ENCODE data around the gene KCND1.

KCND1 gene

GRCh38 chrX:48971249-48972219 lies at the start of gene KCND1:
KCND1 (minus strand) TSS chrX:48971844; CDS start chrX:48970271, 1,573 bp downstream.
- peak within 1 kb of the TSS; percentile 40 for H3K4me3 Mint-ChIP-seq
- DNase-seq = peak; percentile 37
- no peaks in the 10 kb centered on the region for H3K9me3 Mint-ChIP-seq
- H3K27me3 Mint-ChIP-seq = peaks cover 37% of the 10 kb centered on the region
- H3K4me1 Mint-ChIP-seq (ENCODE audit: low read depth) = peaks cover 15% of the 10 kb centered on the region
- H3K36me3 Mint-ChIP-seq (ENCODE audit: low read depth) = peaks cover 19% of the 10 kb centered on the region
- no peak within 1 kb of the TSS for H3K27ac Mint-ChIP-seq

- Mint-ChIP-seq H3K4me1 (ENCODE audit: low read depth) (peaks cover 1% of the 10 kb centered on the region), H3K27ac (no peak overlapping the region), H3K9me3 (no peaks in the 10 kb centered on the region), H3K4me3 (no peak overlapping the region), H3K36me3 (ENCODE audit: low read depth) (peaks cover under 1% of the 10 kb centered on the region), H3K27me3 (peaks cover 9% of the 10 kb centered on the region)
- no peak for DNase-seq
These were observed 48.1 kb upstream of the KCND1 start for GRCh38 chrX:49019599-49020249.

GRCh38 chrX:49019050-49019449 lies 47.4 kb upstream of the KCND1 start:
- no peak overlapping the region for H3K27ac Mint-ChIP-seq
- H3K4me1 Mint-ChIP-seq (ENCODE audit: low read depth) = peaks cover 1% of the 10 kb centered on the region
- DNase-seq = no peak
- H3K9me3 Mint-ChIP-seq = no peaks in the 10 kb centered on the region
- no peak overlapping the region for H3K4me3 Mint-ChIP-seq
- H3K27me3 Mint-ChIP-seq = peaks cover 9% of the 10 kb centered on the region
- H3K36me3 Mint-ChIP-seq (ENCODE audit: low read depth) = no peaks in the 10 kb centered on the region

- DNase-seq = no peak
- no peak overlapping the region for H3K27ac Mint-ChIP-seq
- no peaks in the 10 kb centered on the region for H3K27me3 Mint-ChIP-seq
- peaks cover 16% of the 10 kb centered on the region for H3K36me3 Mint-ChIP-seq (ENCODE audit: low read depth)
- no peak overlapping the region for H3K4me3 Mint-ChIP-seq
- H3K4me1 Mint-ChIP-seq (ENCODE audit: low read depth) = peaks cover 22% of the 10 kb centered on the region
- H3K9me3 Mint-ChIP-seq = no peaks in the 10 kb centered on the region
These were observed 32.1 kb upstream of the KCND1 start for GRCh38 chrX:49003696-49004095.

DNA sequence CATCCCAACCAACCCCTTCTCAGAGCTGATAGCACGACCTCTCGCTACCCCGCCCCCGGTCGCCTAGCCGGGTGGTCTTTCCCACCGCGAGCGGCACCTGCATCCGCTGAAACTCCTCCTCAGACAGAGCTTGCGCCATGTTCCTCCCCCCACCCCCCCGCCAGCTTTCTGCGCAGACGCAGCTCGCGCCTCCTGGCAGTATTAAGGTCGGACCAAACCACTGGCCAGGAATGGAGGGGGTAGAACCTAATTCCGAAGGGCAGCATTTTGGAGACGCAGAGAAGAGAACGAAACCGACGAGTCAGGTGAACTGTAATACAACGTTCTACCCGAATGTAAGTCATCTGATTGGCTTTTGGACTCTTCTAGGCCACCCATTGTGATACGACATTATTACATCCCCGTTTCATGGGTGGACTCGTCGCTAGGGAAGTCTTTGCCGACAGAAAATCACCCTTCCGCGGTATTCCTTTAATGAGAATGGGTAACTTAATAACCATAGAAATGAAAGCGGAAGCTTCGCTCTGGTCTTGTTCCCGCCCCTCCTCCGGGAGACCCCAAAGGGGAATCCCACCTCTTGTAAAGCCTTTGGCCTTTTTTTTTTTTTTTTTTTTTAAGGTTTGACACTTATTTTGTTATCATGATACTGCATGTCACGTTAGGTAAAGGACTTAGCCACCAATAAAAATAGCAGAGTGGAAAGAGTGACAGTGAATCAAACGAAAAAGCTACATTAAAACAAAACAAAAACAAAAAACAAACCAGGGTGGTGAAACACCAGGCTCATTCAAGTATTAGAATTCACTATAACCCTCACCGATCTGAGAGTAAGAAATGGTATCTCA lies 30.7 kb upstream of the KCND1 start, which contains the start of gene GRIPAP1:
Gene GRIPAP1 (minus strand): TSS at position 174 of the 845 bp plus-strand sequence. CDS start 35 bp downstream, at position 139.
- peak within 1 kb of the TSS; percentile 96 for H3K4me3 Mint-ChIP-seq
- H3K4me1 Mint-ChIP-seq (ENCODE audit: low read depth) = peaks cover 31% of the 10 kb centered on the region
- peak; percentile 81 for DNase-seq
- H3K36me3 Mint-ChIP-seq (ENCODE audit: low read depth) = peaks cover 28% of the 10 kb centered on the region
- no peaks in the 10 kb centered on the region for H3K9me3 Mint-ChIP-seq
- peak within 1 kb of the TSS; percentile 96 for H3K27ac Mint-ChIP-seq
- H3K27me3 Mint-ChIP-seq = peaks cover 7% of the 10 kb centered on the region

DNA sequence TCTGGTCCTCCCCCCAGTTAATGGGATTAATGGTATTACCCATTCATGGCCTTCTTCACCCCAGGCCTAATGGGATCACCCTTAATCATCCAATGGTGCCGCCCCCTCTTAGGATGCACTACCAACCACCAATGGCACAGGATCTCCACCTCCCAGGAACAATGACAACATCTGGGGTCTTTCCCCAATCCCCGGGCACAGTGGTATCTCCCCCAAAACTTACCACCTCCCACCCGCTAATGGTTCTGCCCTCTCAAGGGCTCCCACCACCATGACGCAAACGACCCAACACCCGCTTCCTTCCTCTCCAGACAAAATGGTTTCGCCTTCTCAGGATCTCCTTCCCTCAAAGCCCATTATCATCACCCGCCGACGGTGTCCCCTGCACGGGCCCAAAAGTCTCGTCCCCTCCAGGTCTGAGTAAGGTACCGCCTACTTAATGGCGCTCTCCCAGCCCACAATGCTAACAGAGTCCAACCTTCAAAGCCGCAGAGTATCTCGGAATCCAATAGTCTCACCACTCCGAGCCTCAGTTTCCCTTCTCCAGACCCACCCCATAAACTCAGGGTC lies 30.0 kb upstream of the KCND1 start:
- peak overlapping the region; percentile 96 for H3K27ac Mint-ChIP-seq
- H3K36me3 Mint-ChIP-seq (ENCODE audit: low read depth) = peaks cover 36% of the 10 kb centered on the region
- peak overlapping the region; percentile 96 for H3K4me3 Mint-ChIP-seq
- H3K9me3 Mint-ChIP-seq = no peaks in the 10 kb centered on the region
- DNase-seq = no peak
- H3K27me3 Mint-ChIP-seq = peaks cover 10% of the 10 kb centered on the region
- peaks cover 31% of the 10 kb centered on the region for H3K4me1 Mint-ChIP-seq (ENCODE audit: low read depth)

GRCh38 chrX:49000636-49001035 lies 29.0 kb upstream of the KCND1 start:
- no peak for DNase-seq
- peak overlapping the region; percentile 96 for H3K4me3 Mint-ChIP-seq
- H3K27ac Mint-ChIP-seq = peak overlapping the region; percentile 96
- peaks cover 43% of the 10 kb centered on the region for H3K36me3 Mint-ChIP-seq (ENCODE audit: low read depth)
- H3K4me1 Mint-ChIP-seq (ENCODE audit: low read depth) = peaks cover 31% of the 10 kb centered on the region
- H3K27me3 Mint-ChIP-seq = peaks cover 10% of the 10 kb centered on the region
- no peaks in the 10 kb centered on the region for H3K9me3 Mint-ChIP-seq

DNA sequence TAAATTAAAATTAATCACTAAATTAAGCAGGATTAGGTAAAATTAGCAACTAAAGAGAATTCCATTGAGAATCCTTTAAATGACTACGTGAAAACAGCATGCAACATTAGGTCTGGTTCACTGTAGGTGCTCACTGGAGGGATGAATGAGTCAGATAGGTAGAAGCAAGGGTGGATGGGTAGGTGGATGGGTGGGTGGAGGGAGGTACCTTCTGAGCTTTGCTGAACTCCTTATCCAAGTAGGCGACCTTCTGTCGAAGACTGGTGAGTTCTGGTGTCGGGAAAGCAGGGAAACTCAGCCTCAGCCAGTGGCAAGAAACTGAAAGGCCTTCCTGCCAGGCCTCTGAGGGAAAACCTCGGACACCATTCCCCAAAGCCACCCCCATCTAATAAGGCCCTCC lies 27.4 kb upstream of the KCND1 start:
- no peak overlapping the region for H3K4me3 Mint-ChIP-seq
- no peaks in the 10 kb centered on the region for H3K9me3 Mint-ChIP-seq
- H3K27me3 Mint-ChIP-seq = peaks cover 20% of the 10 kb centered on the region
- H3K4me1 Mint-ChIP-seq (ENCODE audit: low read depth) = peaks cover 31% of the 10 kb centered on the region
- peaks cover 54% of the 10 kb centered on the region for H3K36me3 Mint-ChIP-seq (ENCODE audit: low read depth)
- DNase-seq = no peak
- H3K27ac Mint-ChIP-seq = no peak overlapping the region

GRCh38 chrX:48998391-48998790 lies 26.7 kb upstream of the KCND1 start:
- peaks cover 31% of the 10 kb centered on the region for H3K4me1 Mint-ChIP-seq (ENCODE audit: low read depth)
- H3K27ac Mint-ChIP-seq = no peak overlapping the region
- peaks cover 59% of the 10 kb centered on the region for H3K36me3 Mint-ChIP-seq (ENCODE audit: low read depth)
- H3K9me3 Mint-ChIP-seq = no peaks in the 10 kb centered on the region
- H3K4me3 Mint-ChIP-seq = no peak overlapping the region
- no peak for DNase-seq
- peaks cover 20% of the 10 kb centered on the region for H3K27me3 Mint-ChIP-seq

DNA sequence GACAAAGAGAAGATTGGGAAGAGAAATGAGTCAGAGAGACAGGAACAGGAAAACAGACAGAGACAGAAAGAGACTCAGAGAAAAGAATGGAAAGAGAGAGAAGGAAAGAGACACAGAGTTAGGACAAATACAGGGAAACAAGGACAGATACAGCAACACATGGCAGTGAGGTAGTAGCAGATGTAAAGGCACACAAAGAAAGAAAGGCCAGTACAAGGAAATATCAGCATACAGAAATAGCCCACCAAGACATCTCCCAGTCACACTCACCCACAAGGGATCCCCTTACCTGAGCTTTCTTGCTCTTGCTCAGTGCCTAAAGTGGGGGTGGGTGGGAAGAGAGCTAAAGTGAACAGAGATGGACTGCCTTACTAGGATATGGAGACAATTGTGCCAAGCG lies 26.2 kb upstream of the KCND1 start:
- H3K27ac Mint-ChIP-seq = no peak overlapping the region
- no peak overlapping the region for H3K4me3 Mint-ChIP-seq
- H3K27me3 Mint-ChIP-seq = peaks cover 20% of the 10 kb centered on the region
- peaks cover 64% of the 10 kb centered on the region for H3K36me3 Mint-ChIP-seq (ENCODE audit: low read depth)
- no peaks in the 10 kb centered on the region for H3K9me3 Mint-ChIP-seq
- DNase-seq = no peak
- H3K4me1 Mint-ChIP-seq (ENCODE audit: low read depth) = peaks cover 31% of the 10 kb centered on the region

- Mint-ChIP-seq H3K4me3 (no peak overlapping the region), H3K36me3 (ENCODE audit: low read depth) (peaks cover 68% of the 10 kb centered on the region), H3K9me3 (no peaks in the 10 kb centered on the region), H3K27me3 (peaks cover 20% of the 10 kb centered on the region), H3K4me1 (ENCODE audit: low read depth) (peaks cover 31% of the 10 kb centered on the region), H3K27ac (no peak overlapping the region)
- no peak for DNase-seq
These were observed 25.8 kb upstream of the KCND1 start for GRCh38 chrX:48997455-48997854.

GRCh38 chrX:48996969-48997368 lies 25.3 kb upstream of the KCND1 start:
- DNase-seq = no peak
- no peaks in the 10 kb centered on the region for H3K9me3 Mint-ChIP-seq
- H3K36me3 Mint-ChIP-seq (ENCODE audit: low read depth) = peaks cover 71% of the 10 kb centered on the region
- no peak overlapping the region for H3K27ac Mint-ChIP-seq
- H3K4me3 Mint-ChIP-seq = no peak overlapping the region
- peaks cover 20% of the 10 kb centered on the region for H3K27me3 Mint-ChIP-seq
- H3K4me1 Mint-ChIP-seq (ENCODE audit: low read depth) = peaks cover 31% of the 10 kb centered on the region

DNA sequence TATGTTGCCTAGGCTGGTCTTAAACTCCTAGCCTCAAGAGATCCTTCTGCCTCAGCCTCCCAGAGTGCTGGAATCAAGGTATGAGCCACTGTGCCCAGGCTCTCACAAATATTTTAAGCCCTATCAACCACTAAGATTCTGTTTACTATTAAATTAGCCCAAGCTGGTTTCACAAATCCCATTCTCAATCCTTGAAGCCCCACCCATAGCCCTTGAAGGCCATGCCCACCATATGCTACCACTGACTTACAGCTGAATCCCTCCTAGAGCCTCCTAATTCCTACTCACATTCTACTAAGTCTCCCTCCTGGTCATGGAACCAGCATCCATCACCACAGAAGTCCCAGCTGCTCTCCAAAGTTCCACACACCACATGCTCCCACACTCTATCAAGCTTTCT lies 20.7 kb upstream of the KCND1 start:
- DNase-seq = no peak
- Mint-ChIP-seq H3K4me3 (no peak overlapping the region), H3K4me1 (ENCODE audit: low read depth) (no peaks in the 10 kb centered on the region), H3K9me3 (no peaks in the 10 kb centered on the region), H3K27ac (peak overlapping the region; percentile 38), H3K27me3 (peaks cover 25% of the 10 kb centered on the region), H3K36me3 (ENCODE audit: low read depth) (peaks cover 75% of the 10 kb centered on the region)

- no peaks in the 10 kb centered on the region for H3K4me1 Mint-ChIP-seq (ENCODE audit: low read depth)
- DNase-seq = no peak
- no peak overlapping the region for H3K27ac Mint-ChIP-seq
- H3K9me3 Mint-ChIP-seq = no peaks in the 10 kb centered on the region
- H3K4me3 Mint-ChIP-seq = no peak overlapping the region
- H3K36me3 Mint-ChIP-seq (ENCODE audit: low read depth) = peaks cover 61% of the 10 kb centered on the region
- H3K27me3 Mint-ChIP-seq = peaks cover 13% of the 10 kb centered on the region
These were observed 17.8 kb upstream of the KCND1 start for GRCh38 chrX:48989483-48989882.
